ENCODE measurements around the gene LIMA1.
A peak's percentile ranks its signal among the peaks of the same experiment; 100 is the strongest.

Gene LIMA1

GRCh38 chr12:50240096-50240791, 43.1 kb downstream of the LIMA1 start:
- TF ChIP-seq CTCF (IDR thresholded peaks at IDR 0.05; ENCODE audit: insufficient read depth, low read depth, low read length, missing control alignments), result no peak
- no peak for DNase-seq (ENCODE audit: low read depth)
- H3K4me3 ChIP-seq (ENCODE audit: low read depth, low read length), result no peak overlapping the region

GRCh38 chr12:50239355-50239891, 43.9 kb downstream of the LIMA1 start:
- no peak for DNase-seq (ENCODE audit: low read depth)
- no peak overlapping the region for H3K4me3 ChIP-seq (ENCODE audit: low read depth, low read length)
- TF ChIP-seq CTCF (IDR thresholded peaks at IDR 0.05; ENCODE audit: insufficient read depth, low read depth, low read length, missing control alignments), result no peak

- no peak for TF ChIP-seq CTCF (IDR thresholded peaks at IDR 0.05; ENCODE audit: insufficient read depth, low read depth, low read length, missing control alignments)
- peak; percentile 31 for DNase-seq (ENCODE audit: low read depth)
Observed at GRCh38 chr12:50234347-50234746, 49.0 kb downstream of the LIMA1 start.

DNA sequence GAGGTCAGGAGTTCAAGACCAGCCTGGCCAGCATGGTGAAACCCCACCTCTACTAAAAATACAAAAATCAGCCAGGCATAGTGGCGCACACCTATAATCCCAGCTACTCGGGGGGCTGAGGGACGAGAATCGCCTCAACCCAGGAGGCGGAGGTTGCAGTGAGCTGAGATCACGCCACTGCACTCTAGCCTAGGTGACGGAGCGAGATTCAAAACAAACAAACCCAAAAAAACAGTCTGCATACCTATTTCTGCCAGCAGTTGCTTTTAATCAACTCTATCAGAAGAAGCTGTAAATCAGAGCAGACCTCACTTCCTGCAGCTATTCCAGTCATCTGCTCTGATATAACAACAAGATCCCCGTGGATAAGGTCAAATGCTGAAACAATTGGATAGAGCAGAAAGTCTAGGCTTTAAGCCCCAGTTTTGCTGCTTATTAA, 50.5 kb downstream of the LIMA1 start:
- no peak for TF ChIP-seq CTCF (IDR thresholded peaks at IDR 0.05; ENCODE audit: insufficient read depth, low read depth, low read length, missing control alignments)
- no peak for DNase-seq (ENCODE audit: low read depth)
- H3K4me3 ChIP-seq (ENCODE audit: low read depth, low read length), result no peak overlapping the region

More at GRCh38 chr12:50234347-50234746, 49.0 kb downstream of the LIMA1 start:
- H3K4me3 ChIP-seq (ENCODE audit: low read depth, low read length), result no peak overlapping the region

DNA sequence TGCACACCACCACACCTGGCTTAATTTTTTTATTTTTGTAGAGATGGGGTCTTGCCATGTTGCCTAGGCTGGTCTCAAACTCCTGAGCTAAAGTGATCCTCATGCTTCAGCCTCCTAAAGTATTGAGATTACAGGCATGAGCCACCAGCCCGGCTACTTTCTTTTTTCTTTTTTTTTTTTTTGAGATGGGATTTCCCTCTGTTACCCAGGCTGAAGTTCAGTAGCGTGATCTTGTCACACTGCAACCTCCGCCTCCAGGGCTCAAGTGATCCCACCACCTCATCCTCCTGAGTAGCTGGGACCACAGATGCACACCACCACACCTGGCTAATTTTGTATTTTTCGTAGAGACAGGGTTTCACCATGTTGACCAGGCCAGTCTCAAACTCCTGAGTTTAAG, 51.1 kb downstream of the LIMA1 start:
- no peak for TF ChIP-seq CTCF (IDR thresholded peaks at IDR 0.05; ENCODE audit: insufficient read depth, low read depth, low read length, missing control alignments)
- no peak overlapping the region for H3K4me3 ChIP-seq (ENCODE audit: low read depth, low read length)
- DNase-seq (ENCODE audit: low read depth), result peak; percentile 36

DNA sequence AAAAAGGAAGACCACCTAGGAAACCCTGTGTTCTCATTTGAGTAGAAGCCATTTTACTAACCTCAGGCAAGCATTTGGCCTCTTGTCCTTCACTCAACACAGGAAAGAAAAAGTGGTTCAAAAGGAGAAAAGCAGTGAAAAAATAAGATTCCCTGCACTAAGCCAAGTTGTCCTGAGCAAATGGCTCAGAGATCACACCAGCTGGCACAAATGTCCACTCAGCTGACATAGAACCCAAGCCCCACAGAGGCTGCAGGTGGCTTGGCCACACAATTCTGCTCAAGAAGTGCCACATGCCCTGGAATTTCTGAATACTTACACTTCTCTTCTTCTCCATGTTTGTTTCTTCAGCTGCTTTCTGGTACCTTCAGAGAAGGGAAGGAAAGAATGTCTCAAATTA, 52.0 kb downstream of the LIMA1 start:
- TF ChIP-seq CTCF (IDR thresholded peaks at IDR 0.05; ENCODE audit: insufficient read depth, low read depth, low read length, missing control alignments), result no peak
- no peak overlapping the region for H3K4me3 ChIP-seq (ENCODE audit: low read depth, low read length)
- DNase-seq (ENCODE audit: low read depth), result no peak

GRCh38 chr12:50230217-50230616, 53.1 kb downstream of the LIMA1 start:
- no peak overlapping the region for H3K4me3 ChIP-seq (ENCODE audit: low read depth, low read length)
- no peak for DNase-seq (ENCODE audit: low read depth)
- no peak for TF ChIP-seq CTCF (IDR thresholded peaks at IDR 0.05; ENCODE audit: insufficient read depth, low read depth, low read length, missing control alignments)
